Kidney (tissue), 14 donors: ENCODE results near the gene ZP2. TPM values are rescaled to one million over a fixed set of nuclear protein-coding genes. Genes with fewer than 3 reads are reported as not detected.

Source experiments
- DNase-seq, 5 donors: peaks; one replicate each; pipeline ENCODE4 v3.0.0-alpha.2; 2013 to 2020
- FAIRE-seq: peaks from 2 replicates; lab custom pipeline; 2012; peaks lifted over from hg19 to GRCh38; lab: Jason Lieb, UNC
- H3K27ac ChIP-seq, 2 donors: one replicate each; pipeline ENCODE4 v1.7.0; 2013; ENCODE audit warnings: low read depth in 2 of 2, low read length in 2 of 2, inconsistent platforms in 1 of 2
- H3K27me3 ChIP-seq: one replicate; pipeline ENCODE4 v1.7.1; 2013; ENCODE audit warnings: low read length, inconsistent platforms; ENCODE audit not compliant: control insufficient read depth, insufficient read depth
- H3K36me3 ChIP-seq, 3 donors: one replicate each; pipeline versions ENCODE4 v1.7.0 to v1.7.1; 2013; ENCODE audit warnings: low read length in 3 of 3, control low read depth in 1 of 3, inconsistent platforms in 1 of 3; ENCODE audit not compliant: insufficient read depth in 3 of 3, control insufficient read depth in 2 of 3
- H3K4me1 ChIP-seq, 3 donors: one replicate each; pipeline versions ENCODE4 v1.7.0 to v1.7.1; 2013; ENCODE audit warnings: low read length in 3 of 3, inconsistent platforms in 1 of 3, low read depth in 1 of 3; ENCODE audit not compliant: control insufficient read depth in 2 of 3, insufficient read depth in 2 of 3
- H3K4me3 ChIP-seq, 3 donors: one replicate each; pipeline versions ENCODE4 v1.7.0 to v1.8.1; 2013; ENCODE audit warnings: low read length in 3 of 3, control low read depth in 1 of 3, inconsistent platforms in 1 of 3
- H3K9ac ChIP-seq, 3 donors: one replicate each; pipeline versions ENCODE4 v1.7.0 to v1.7.1; 2013; ENCODE audit warnings: low read length in 3 of 3, control low read depth in 1 of 3, inconsistent platforms in 1 of 3
- H3K9me3 ChIP-seq, 3 donors: one replicate each; pipeline versions ENCODE4 v1.7.0 to v1.7.1; 2013; ENCODE audit warnings: low read length in 3 of 3, control low read depth in 1 of 3, inconsistent platforms in 1 of 3; ENCODE audit not compliant: control insufficient read depth in 2 of 3, insufficient read depth in 1 of 3
- CTCF ChIP-seq: IDR thresholded peaks from 3 replicates; pipeline ENCODE4 v1.5.1; 2012; ENCODE audit warnings: mild to moderate bottlenecking, moderate library complexity, borderline replicate concordance; ENCODE audit not compliant: insufficient read depth; ENCODE audit errors: extremely low read depth
- intact Hi-C: fragments of 100-400 bp; cut with DNase I; formaldehyde crosslinking; loops from one replicate; pipeline ENCODE4 v1.11.1; 2022
- polyA plus RNA-seq: library from polyadenylated mRNA; stranded (reverse); fragments of 350-450 nt; fragmentation: Illumina TruSeq; extraction: RNeasy Lipid Tissue Mini Kit (QIAGEN cat#74804); gene quantifications from one replicate; pipeline ENCODE4 v1.2.3, GENCODE V29; 2014; ENCODE audit warnings: low read depth, low replicate concordance; ENCODE audit not compliant: insufficient read depth
- total RNA-seq: library from RNA; stranded (reverse); fragmentation: NEBNext Ultra II Directional; extraction: Animal tissue kit (Norgen Biotek cat#: 25700); gene quantifications from one replicate; pipeline ENCODE4 v1.2.1, GENCODE V29; 2021
- donor health status: control.
- donor health status: control.
- donor health status: control.
- donor health status: control.
- donor health status: control.
- donor health status: DM: yes; HTN: yes; CAD: no.
- donor health status: Normal renal cell carcinoma (clear cell type).

The ZP2 gene
- total and polyA plus RNA-seq, 2 donors from 2014 or later: not detected

- TF ChIP-seq CTCF: no peak
- no peaks in the 10 kb centered on the region for H3K36me3 ChIP-seq
These were observed 16.5 kb upstream of the ZP2 start for GRCh38 chr16:21227866-21228265.

GRCh38 chr16:21226749-21227148 lies 15.4 kb upstream of the ZP2 start:
- H3K27ac ChIP-seq: no peak overlapping the region
- H3K9ac ChIP-seq: no peak overlapping the region
- H3K27me3 ChIP-seq: no peaks in the 10 kb centered on the region
- no peak for DNase-seq
- peaks cover 0 to 8% (median 0%) of the 10 kb centered on the region in 3 donors for H3K4me1 ChIP-seq
- no peaks in the 10 kb centered on the region for H3K36me3 ChIP-seq
- intact Hi-C loops: no loop called here
- H3K4me3 ChIP-seq: no peak overlapping the region
- no peak for TF ChIP-seq CTCF
- H3K9me3 ChIP-seq: no peaks in the 10 kb centered on the region
- FAIRE-seq: no peak

More at GRCh38 chr16:21227866-21228265, 16.5 kb upstream of the ZP2 start:
- Histone ChIP-seq H3K4me3 (no peak overlapping the region), H3K27me3 (no peaks in the 10 kb centered on the region), H3K9ac (no peak overlapping the region), H3K4me1 (peaks cover 0 to 13% (median 0%) of the 10 kb centered on the region in 3 donors), H3K27ac (no peak overlapping the region), H3K9me3 (no peaks in the 10 kb centered on the region)
- intact Hi-C loops: no loop called here
- DNase-seq (no peak), FAIRE-seq (no peak)

GRCh38 chr16:21224800-21225199 lies 13.4 kb upstream of the ZP2 start:
- FAIRE-seq (no peak), DNase-seq (no peak)
- Histone ChIP-seq H3K4me3 (no peak overlapping the region), H3K9me3 (no peaks in the 10 kb centered on the region), H3K27ac (no peak overlapping the region), H3K36me3 (no peaks in the 10 kb centered on the region), H3K4me1 (no peaks in the 10 kb centered on the region), H3K9ac (no peak overlapping the region), H3K27me3 (no peaks in the 10 kb centered on the region)
- intact Hi-C loops: no loop called here
- TF ChIP-seq CTCF: no peak

- H3K9me3 ChIP-seq: no peaks in the 10 kb centered on the region
- no peak overlapping the region for H3K4me3 ChIP-seq
- no peak for DNase-seq
- intact Hi-C loops: no loop called here
- TF ChIP-seq CTCF: no peak
- FAIRE-seq: no peak
- H3K27me3 ChIP-seq: no peaks in the 10 kb centered on the region
- H3K36me3 ChIP-seq: no peaks in the 10 kb centered on the region
- H3K4me1 ChIP-seq: no peaks in the 10 kb centered on the region
- H3K27ac ChIP-seq: no peak overlapping the region
- no peak overlapping the region for H3K9ac ChIP-seq
These were observed 12.4 kb upstream of the ZP2 start for GRCh38 chr16:21223787-21224186.
